ENCODE results near the gene TMEM255B.

TMEM255B gene

GRCh38 chr13:113804017-113804702 lies 45.1 kb downstream of the TMEM255B start:
- no peak for DNase-seq (ENCODE audit: low spot score)

GRCh38 chr13:113804703-113805430 lies 45.8 kb downstream of the TMEM255B start:
- no peak for DNase-seq (ENCODE audit: low spot score)

GRCh38 chr13:113805431-113806103 lies 46.5 kb downstream of the TMEM255B start:
- no peak for DNase-seq (ENCODE audit: low spot score)

GRCh38 chr13:113806104-113806471 lies 47.1 kb downstream of the TMEM255B start:
- DNase-seq (ENCODE audit: low spot score) = no peak

GRCh38 chr13:113806526-113806925 lies 47.5 kb downstream of the TMEM255B start:
- no peak for DNase-seq (ENCODE audit: low spot score)

GRCh38 chr13:113808058-113808834 lies 49.2 kb downstream of the TMEM255B start:
- DNase-seq (ENCODE audit: low spot score) = no peak

GRCh38 chr13:113809934-113810333 lies 50.9 kb downstream of the TMEM255B start:
- DNase-seq (ENCODE audit: low spot score) = no peak

GRCh38 chr13:113810640-113811039 lies 51.6 kb downstream of the TMEM255B start:
- DNase-seq (ENCODE audit: low spot score) = no peak

- DNase-seq (ENCODE audit: low spot score) = no peak
These were observed 52.3 kb downstream of the TMEM255B start for GRCh38 chr13:113811081-113811928.

GRCh38 chr13:113812178-113813040 lies 53.4 kb downstream of the TMEM255B start:
- DNase-seq (ENCODE audit: low spot score) = no peak

- no peak for DNase-seq (ENCODE audit: low spot score)
These were observed 54.2 kb downstream of the TMEM255B start for GRCh38 chr13:113813070-113813748.

GRCh38 chr13:113813749-113814434 lies 54.9 kb downstream of the TMEM255B start:
- no peak for DNase-seq (ENCODE audit: low spot score)

- no peak for DNase-seq (ENCODE audit: low spot score)
These were observed 55.4 kb downstream of the TMEM255B start for GRCh38 chr13:113814435-113814821.

GRCh38 chr13:113815151-113816058 lies 56.4 kb downstream of the TMEM255B start:
- peak; percentile 95 for DNase-seq (ENCODE audit: low spot score)

- DNase-seq (ENCODE audit: low spot score) = no peak
These were observed 57.4 kb downstream of the TMEM255B start for GRCh38 chr13:113816254-113816929.

GRCh38 chr13:113816946-113817859 lies 58.2 kb downstream of the TMEM255B start:
- DNase-seq (ENCODE audit: low spot score) = peak; percentile 85

All from NAMALWA (cell line).